A673 (cell line): Measurements from ENCODE around the gene SAMD11. TPM values are rescaled to one million over a fixed set of nuclear protein-coding genes. Genes with fewer than 3 reads are reported as not detected.
A peak's percentile ranks its signal among the peaks of the same experiment; 100 is the strongest.

Experiments
- BruUV-seq: library from RNA; stranded (reverse); fragments of 400-500 nt; replicated peaks from 2 replicates; lab custom pipeline; 2021; lab: Mats Ljungman, UMichigan
- CTCF ChIA-PET: fragments of 300-600 bp; sonication (Branson Sonifier 250); formaldehyde crosslinking; loops from one replicate; lab custom pipeline; 2022; ENCODE audit warnings: antibody characterized with exemption; lab: Charles Lee
- POLR2A ChIA-PET: fragments of 300-600 bp; sonication (Branson Sonifier 250); formaldehyde crosslinking; loops from one replicate; lab custom pipeline; 2022; ENCODE audit warnings: antibody characterized with exemption; ENCODE audit not compliant: low non-redundant PET; lab: Charles Lee
- DNase-seq: peaks from one replicate; pipeline ENCODE4 v3.0.0-alpha.2; 2015; ENCODE audit warnings: low spot score
- H3K27ac ChIP-seq: fragments of 200-600 bp; sonication (generic); 2 replicates; pipeline ENCODE4 v1.5.1; 2016; ENCODE audit warnings: mixed run types, low read depth, mild to moderate bottlenecking, mixed read lengths, antibody characterized with exemption, low read length; ENCODE audit not compliant: poor library complexity, severe bottlenecking
- H3K27me3 ChIP-seq: fragments of 200-600 bp; sonication (generic); replicated peaks from 2 replicates; pipeline ENCODE4 v1.6.1; 2017; ENCODE audit warnings: mixed run types, low read depth, mild to moderate bottlenecking, mixed read lengths, antibody characterized with exemption, low read length; ENCODE audit not compliant: insufficient read depth, poor library complexity
- H3K36me3 ChIP-seq: fragments of 200-600 bp; sonication (generic); 2 replicates; pipeline ENCODE4 v1.6.1; 2016; ENCODE audit warnings: mixed run types, mild to moderate bottlenecking, mixed read lengths, antibody characterized with exemption, low read length; ENCODE audit not compliant: insufficient read depth, poor library complexity, severe bottlenecking
- H3K4me1 ChIP-seq: fragments of 200-600 bp; sonication (generic); 2 replicates; pipeline ENCODE4 v1.6.1; 2017; ENCODE audit warnings: mixed run types, mild to moderate bottlenecking, mixed read lengths, antibody characterized with exemption, low read length; ENCODE audit not compliant: insufficient read depth, poor library complexity, severe bottlenecking
- H3K4me3 ChIP-seq: fragments of 200-600 bp; sonication (generic); 2 replicates; pipeline ENCODE4 v1.5.1; 2016; ENCODE audit warnings: low read depth, mixed run types, mild to moderate bottlenecking, mixed read lengths, low read length; ENCODE audit not compliant: poor library complexity, severe bottlenecking
- H3K9me3 ChIP-seq: fragments of 200-600 bp; sonication (generic); 2 replicates; pipeline ENCODE4 v1.6.1; 2016; ENCODE audit warnings: mixed run types, low read depth, mild to moderate bottlenecking, mixed read lengths, antibody characterized with exemption, low read length; ENCODE audit not compliant: poor library complexity, severe bottlenecking
- CTCF ChIP-seq: fragments of 300-800, 200-600 bp; sonication (generic); conservative IDR thresholded peaks from 2 replicates; pipeline ENCODE4 v1.5.1; 2017; ENCODE audit warnings: low read depth, mild to moderate bottlenecking, antibody characterized with exemption, low read length, moderate library complexity, mixed read lengths
- EZH2 ChIP-seq: fragments of 200-600 bp; sonication (generic); IDR thresholded peaks from 2 replicates; pipeline ENCODE4 v1.6.1; 2017; ENCODE audit warnings: borderline replicate concordance, low read depth, mild to moderate bottlenecking, mixed read lengths, antibody characterized with exemption, low read length; ENCODE audit not compliant: poor library complexity, severe bottlenecking
- intact Hi-C: fragments of 100-400 bp; cut with micrococcal nuclease; formaldehyde crosslinking; loops from one replicate; pipeline ENCODE4 v1.10.0; 2022; ENCODE audit not compliant: unreplicated experiment
- total RNA-seq: library from RNA; stranded (reverse); gene quantifications from 2 replicates; pipeline ENCODE4 v1.2.3, GENCODE V29; 2021

SAMD11 gene
- total RNA-seq, 1 experiment from 2014 or later: 28.4 TPM

- peaks cover 38% of the 10 kb centered on the region for H3K4me1 ChIP-seq
- H3K4me3 ChIP-seq: no peak overlapping the region
- H3K27ac ChIP-seq: no peak overlapping the region
- no peaks in the 10 kb centered on the region for H3K27me3 ChIP-seq
- no peak for DNase-seq
- no TSS peak for BruUV-seq
- intact Hi-C loops: no loop called here
- POLR2A ChIA-PET: no interaction called here
- TF ChIP-seq CTCF (no peak), EZH2 (no peak)
- H3K9me3 ChIP-seq: no peaks in the 10 kb centered on the region
- no peaks in the 10 kb centered on the region for H3K36me3 ChIP-seq
- CTCF ChIA-PET: no interaction called here
These were observed 10.1 kb upstream of the SAMD11 start for GRCh38 chr1:913491-914130.

- CTCF ChIA-PET: no interaction called here
- Histone ChIP-seq H3K4me3 (no peak overlapping the region), H3K9me3 (no peaks in the 10 kb centered on the region), H3K27me3 (no peaks in the 10 kb centered on the region), H3K4me1 (peaks cover 38% of the 10 kb centered on the region), H3K36me3 (no peaks in the 10 kb centered on the region), H3K27ac (no peak overlapping the region)
- TF ChIP-seq EZH2 (no peak), CTCF (no peak)
- DNase-seq: no peak
- POLR2A ChIA-PET: no interaction called here
- BruUV-seq: no TSS peak
- intact Hi-C loops: no loop called here
These were observed 9.4 kb upstream of the SAMD11 start for GRCh38 chr1:914131-914890.

GRCh38 chr1:914891-915280 lies 8.8 kb upstream of the SAMD11 start:
- Histone ChIP-seq H3K27me3 (no peaks in the 10 kb centered on the region), H3K9me3 (no peaks in the 10 kb centered on the region), H3K4me3 (no peak overlapping the region), H3K27ac (no peak overlapping the region), H3K4me1 (peaks cover 38% of the 10 kb centered on the region), H3K36me3 (no peaks in the 10 kb centered on the region)
- TSS peak; percentile 46 for BruUV-seq
- TF ChIP-seq EZH2 (no peak), CTCF (no peak)
- DNase-seq: no peak
- ChIA-PET CTCF (no interaction called here), POLR2A (no interaction called here)
- intact Hi-C loops: no loop called here
